Suprapubic skin (tissue), 4 donors: ENCODE measurements around the gene TEKT5.

Source experiments
- CTCF ChIP-seq, 2 donors: fragments of 200-600 bp in 1 of 2; fragments of 450-650 bp in 1 of 2; sonication (generic) in 1 of 2; IDR thresholded peaks; one replicate each; pipeline ENCODE4 v1.5.1; 2016 to 2019; ENCODE audit warnings: antibody characterized with exemption in 2 of 2, mild to moderate bottlenecking in 1 of 2, moderate library complexity in 1 of 2
- POLR2A ChIP-seq, 2 donors: fragments of 450-650 bp; IDR thresholded peaks; one replicate each; pipeline ENCODE4 v1.6.1; 2017; ENCODE audit warnings: antibody characterized with exemption in 2 of 2, mild to moderate bottlenecking in 2 of 2, moderate library complexity in 2 of 2
- POLR2AphosphoS5 ChIP-seq, 3 donors: sonication (generic); formaldehyde crosslinking; IDR thresholded peaks; one replicate each; pipeline ENCODE4 v1.6.1; 2017; ENCODE audit warnings: antibody characterized with exemption in 3 of 3

DNA sequence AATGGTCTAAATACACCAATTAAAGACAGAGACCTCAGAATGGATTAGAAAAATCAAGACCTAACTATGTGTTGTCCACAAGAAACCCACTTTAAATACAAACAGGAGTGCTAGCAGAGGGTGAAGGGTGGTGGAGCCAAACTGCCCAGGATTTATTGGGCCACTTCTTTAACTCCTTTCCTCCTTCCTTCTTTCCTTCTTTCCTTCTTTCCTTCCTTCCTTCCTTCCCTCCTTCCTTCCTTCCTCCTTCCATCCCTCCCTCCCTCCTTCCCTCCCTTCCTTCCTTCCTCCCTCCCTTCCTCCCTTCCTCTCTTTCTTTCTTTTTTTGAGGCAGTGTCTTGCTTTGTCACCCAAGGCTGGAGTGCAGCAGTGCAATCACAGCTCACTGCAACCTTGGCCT, 80.0 kb downstream of the TEKT5 start:
- no peak for TF ChIP-seq CTCF (IDR thresholded peaks at IDR 0.05)
- TF ChIP-seq POLR2AphosphoS5 (IDR thresholded peaks at IDR 0.05) = no peak
- no peak for TF ChIP-seq POLR2A (IDR thresholded peaks at IDR 0.05)
